Kasumi-1 (cell line): Measurements from ENCODE around the gene CDHR5.
A peak's percentile ranks its signal among the peaks of the same experiment; 100 is the strongest.
"Not testable (repeated sequence)": the region's sequence is repeated elsewhere in the genome, so short reads cannot be mapped to it uniquely, and the experiment has no call there.

Experiments used
- DNase-seq, 2 experiments: peaks; one replicate each; lab custom pipeline; 2025; lab: John Stamatoyannopoulos, UW

The CDHR5 gene

GRCh38 chr11:586376-587316, 38.1 kb downstream of the CDHR5 start:
- no peak for DNase-seq

GRCh38 chr11:584287-584686, 40.5 kb downstream of the CDHR5 start:
- DNase-seq: no peak

- DNase-seq: no peak
Measured at GRCh38 chr11:581752-582151, 43.0 kb downstream of the CDHR5 start.

DNA sequence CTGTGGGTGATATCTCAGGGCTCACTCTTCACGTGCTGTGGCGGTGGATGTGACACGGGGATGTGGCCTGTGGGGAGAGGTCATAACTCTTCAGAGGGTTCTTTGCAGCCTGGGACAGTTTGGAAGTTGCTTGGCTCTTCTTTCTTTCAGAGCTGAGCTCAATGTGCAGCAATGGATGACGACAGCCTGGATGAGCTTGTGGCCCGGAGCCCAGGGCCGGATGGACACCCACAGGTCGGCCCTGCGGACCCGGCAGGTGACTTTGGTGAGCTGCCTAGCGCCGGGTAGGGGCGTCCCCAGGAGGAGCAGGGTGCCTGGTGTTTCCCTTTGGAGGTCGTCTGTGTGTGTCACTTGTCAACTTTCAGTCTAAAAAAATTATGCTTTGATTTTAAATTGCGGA, 43.4 kb downstream of the CDHR5 start:
- DNase-seq: no peak

DNA sequence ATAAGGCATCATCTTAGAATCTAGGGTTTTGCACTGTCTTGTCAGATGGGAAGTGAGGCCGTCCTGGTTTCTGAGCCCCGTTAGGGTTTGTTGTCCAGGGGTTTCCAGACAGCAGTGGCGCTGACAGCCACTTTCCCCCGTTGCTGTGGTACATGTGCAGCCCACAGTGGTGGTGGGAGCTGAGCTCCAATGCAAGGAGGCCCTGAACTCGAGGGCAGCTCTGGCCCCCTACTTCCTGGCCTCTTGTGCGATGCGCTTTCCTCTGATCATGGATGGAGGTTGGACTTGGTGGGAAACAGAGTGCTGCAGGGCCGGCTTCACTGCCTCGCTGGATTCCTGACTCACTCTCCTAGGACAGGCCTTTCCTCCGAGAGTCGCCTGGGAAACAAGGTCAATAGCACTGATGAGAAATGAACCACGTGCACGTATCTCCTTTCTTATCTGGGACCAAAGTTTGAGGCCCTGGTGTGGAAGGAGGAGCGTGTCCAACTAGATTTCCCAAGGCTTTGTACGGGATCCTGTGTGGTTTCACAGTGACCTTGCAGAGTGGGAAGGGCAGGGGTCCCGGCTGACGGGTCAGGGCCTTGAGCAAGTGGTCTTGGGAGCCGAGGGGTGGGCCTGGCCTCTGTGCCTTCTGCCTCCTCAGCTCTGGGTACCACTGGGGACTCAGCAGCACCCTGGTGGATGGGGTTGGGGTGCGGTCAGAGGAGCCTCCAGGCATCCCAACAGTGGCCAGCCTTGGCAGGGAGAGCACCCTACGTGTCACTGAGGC, 44.7 kb downstream of the CDHR5 start:
- DNase-seq: no peak

- no peak for DNase-seq
Measured at GRCh38 chr11:578276-579035, 46.3 kb downstream of the CDHR5 start.

- DNase-seq: no peak
Measured at GRCh38 chr11:577611-577894, 47.2 kb downstream of the CDHR5 start.

- peak in 1 of 2 experiments; percentile 17 for DNase-seq
Measured at GRCh38 chr11:576811-577610, 47.7 kb downstream of the CDHR5 start.

DNA sequence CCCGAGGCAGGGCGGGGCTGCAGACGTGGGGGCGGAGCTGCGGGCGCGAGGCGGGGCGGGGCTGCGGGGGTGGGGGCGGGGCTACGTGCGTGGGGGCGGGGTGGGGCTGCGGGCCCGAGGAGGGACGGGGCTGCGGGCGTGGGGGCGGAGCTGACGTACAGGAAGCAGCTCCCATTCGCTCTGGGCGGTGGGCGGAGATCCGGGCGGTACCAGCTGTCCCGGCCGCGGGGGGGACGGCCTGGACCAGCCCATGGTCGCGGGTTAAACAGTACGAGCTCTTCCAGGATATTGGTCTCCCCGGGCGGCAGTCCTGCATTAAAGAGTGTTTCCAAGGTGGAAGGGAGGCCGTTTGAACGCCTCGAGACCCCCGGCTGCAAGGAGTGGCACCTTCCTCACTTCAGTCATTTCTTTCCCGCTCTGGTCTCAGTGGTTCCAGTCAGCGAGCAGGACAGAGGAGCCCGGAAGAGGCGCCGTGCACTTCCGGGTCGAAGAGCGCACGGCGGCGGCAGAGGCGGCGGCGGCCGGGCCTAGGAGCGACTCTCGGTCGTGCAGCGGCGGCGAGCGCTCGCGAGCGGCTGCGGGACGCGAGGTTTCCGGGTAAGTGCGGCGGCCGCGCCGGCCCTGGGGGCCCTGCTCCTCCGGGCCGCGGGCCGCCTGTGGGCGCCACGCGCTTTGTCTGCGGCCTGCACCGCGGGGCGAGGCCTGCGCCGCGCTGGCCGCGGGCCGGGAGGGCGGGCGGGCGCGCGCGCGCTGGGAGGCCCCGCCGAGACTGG, 48.6 kb downstream of the CDHR5 start, which contains the start of gene PHRF1:
Gene PHRF1, plus strand, starts transcription at position 475 of the 773 bp plus-strand sequence. CDS start 5,043 bp downstream, outside the sequence.
- DNase-seq: peak; percentile 96 to 98

GRCh38 chr11:575313-575995, 49.3 kb downstream of the CDHR5 start:
- DNase-seq: peak in 1 of 2 experiments; percentile 39

DNA sequence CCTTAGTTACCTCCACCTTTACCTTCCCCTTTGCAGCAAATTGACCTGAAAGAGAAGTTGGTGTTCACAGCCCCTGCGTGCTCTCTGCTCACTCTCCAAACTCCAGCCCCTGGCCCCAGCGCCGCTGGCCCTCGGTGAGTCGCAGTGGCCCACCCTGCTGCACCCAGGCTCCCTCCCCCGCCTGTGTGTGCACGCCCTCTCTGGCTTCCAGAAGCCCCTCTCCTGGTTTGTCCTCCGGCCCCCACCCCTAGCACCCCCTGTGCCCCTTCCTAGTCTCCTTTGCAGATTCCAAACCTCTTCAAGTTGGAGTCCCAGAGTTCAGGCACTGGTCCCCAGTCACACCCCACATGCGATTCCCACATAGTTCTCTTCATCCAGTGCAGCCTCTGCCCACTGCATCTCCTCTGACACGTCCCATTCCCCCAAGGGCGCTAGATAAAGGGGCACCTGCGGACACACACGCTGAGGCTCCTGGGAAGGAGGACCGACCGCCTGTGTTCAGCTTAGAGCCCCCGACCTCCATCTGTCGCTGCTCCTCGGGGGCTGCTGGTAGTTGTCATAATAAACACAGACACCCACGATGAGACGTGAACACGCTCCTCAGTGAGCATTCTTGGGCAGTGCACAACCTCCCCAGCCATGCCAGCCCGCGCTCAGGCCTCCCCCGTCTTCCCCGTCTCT, 50.0 kb downstream of the CDHR5 start:
- DNase-seq: no peak

DNA sequence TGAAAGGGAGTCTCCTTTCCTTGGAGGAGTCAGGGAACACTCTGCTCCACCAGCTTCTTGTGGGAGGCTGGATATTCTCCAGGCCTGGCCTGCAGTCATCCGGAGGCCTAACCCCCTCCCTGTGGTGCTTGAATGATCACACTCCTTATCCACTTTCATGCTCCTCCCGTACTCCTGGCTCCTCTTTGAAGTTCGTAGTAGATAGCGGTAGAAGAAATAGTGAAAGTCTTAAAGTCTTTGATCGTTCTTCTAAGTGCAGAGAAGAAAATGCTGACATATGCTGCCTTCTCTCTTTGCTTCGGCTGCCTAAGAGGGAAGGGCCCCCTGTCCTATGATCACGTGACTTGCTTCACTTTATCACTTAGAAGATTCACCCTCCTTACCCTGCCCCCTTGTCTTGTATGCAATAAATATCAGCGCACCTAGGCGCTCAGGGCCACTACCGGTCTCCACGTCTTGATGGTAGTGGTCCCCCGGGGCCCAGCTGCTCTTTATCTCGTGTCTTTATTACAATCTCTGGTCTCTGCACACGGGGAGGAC, 50.7 kb downstream of the CDHR5 start:
- DNase-seq: not testable (repeated sequence)

- DNase-seq: no peak
Measured at GRCh38 chr11:573146-573759, 51.5 kb downstream of the CDHR5 start.

- DNase-seq: no peak
Measured at GRCh38 chr11:571802-572185, 53.0 kb downstream of the CDHR5 start.

DNA sequence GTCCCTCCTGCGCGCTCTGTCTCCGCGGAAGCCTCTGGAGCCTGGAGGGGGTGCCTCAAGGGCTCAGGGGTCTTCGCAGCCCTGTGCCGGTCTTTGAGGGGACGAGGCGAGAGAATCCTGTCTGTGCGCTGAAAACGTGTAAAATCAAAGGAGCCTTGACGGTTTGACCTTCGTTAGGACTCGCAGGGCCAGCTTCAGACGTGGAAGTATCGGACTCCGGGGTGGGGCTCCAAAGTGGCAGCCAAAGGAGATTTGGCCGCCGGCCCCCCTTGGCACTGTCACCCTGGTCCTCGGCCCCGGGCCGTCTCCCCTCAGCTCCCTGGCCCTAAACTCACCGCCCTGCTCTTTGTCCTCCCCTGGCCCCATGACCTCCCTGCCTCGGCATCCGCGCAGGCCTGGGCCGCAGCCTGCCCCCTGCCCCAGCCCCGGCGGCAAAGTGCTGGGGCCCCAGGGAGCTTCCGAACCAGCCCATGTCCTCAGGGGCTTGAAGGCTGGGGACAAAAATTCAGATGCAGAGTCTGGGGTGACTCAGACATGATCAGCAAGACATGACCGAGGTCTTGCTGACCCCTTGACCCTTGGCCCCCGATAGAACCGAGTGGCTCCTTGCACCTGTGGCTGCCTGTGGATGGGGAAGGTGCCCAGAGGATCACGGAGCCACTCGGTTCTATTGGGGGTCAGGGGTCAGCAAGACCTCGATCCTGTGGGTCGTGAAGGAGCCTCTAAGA, 55.4 kb downstream of the CDHR5 start:
- no peak for DNase-seq

DNA sequence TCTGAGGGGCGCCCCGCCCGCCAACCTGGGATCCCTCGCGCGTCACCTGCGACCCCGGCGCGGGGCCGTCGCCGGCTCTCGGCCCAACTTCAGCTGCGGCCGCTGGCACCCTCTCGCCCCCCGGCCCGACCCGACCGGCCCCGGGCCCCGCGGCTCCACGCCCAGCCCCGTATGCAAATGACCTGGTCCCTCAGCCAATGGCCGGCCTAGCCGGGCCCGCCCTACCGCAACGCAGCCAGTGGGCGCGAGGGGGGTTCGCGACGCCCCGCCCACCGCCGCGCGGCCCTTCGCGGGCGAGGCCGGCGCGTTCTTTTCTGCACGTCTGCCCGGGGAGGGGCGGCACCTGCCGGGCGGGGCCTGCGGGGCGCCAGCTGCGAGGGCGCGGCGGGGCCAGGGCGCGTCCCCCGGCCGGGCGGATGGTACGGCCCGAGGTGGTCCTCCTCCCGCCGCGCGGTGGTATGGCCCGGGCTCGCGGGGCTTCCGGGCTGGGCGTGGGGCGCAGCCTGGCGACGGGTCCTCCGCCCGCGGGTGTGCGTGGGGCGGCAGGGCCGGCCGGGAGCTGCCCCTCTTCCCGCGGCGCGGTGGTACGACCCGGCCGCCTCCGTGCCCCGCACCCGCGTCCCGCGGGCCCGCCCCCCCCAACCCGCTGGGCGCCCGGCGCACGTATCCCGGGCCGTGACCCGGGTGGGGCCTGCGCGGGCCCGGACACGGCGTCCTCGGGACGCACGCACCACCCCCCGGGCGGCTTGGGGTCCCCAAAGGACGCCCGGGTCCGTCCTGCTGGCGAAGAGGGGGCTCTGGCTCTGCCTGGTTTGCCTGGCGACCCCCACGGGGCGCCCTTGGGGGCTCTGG, 56.2 kb downstream of the CDHR5 start:
- peak; percentile 92 to 96 for DNase-seq

GRCh38 chr11:567629-568292, 57.0 kb downstream of the CDHR5 start:
- DNase-seq: no peak
